Calu3 (cell line): ENCODE results near the gene NME5. TPM values are rescaled to one million over a fixed set of nuclear protein-coding genes. Genes with fewer than 3 reads are reported as not detected.
A peak's percentile ranks its signal among the peaks of the same experiment; 100 is the strongest.

Experiments used
- BruUV-seq: library from RNA; stranded (reverse); fragments of 400-500 nt; replicated peaks from 2 replicates; lab custom pipeline; 2021; lab: Mats Ljungman, UMichigan
- CTCF ChIA-PET: fragments of 300-600 bp; sonication (Branson Sonifier 250); formaldehyde crosslinking; loops from one replicate; lab custom pipeline; 2022; ENCODE audit warnings: antibody characterized with exemption; lab: Charles Lee
- DNase-seq: peaks from one replicate; pipeline ENCODE4 v3.0.0; 2022
- H3K27ac Mint-ChIP-seq: one replicate; pipeline ENCODE4 v1.8.0; 2022; ENCODE audit warnings: mixed read lengths; ENCODE audit not compliant: unreplicated experiment
- H3K27me3 Mint-ChIP-seq: one replicate; pipeline ENCODE4 v1.8.0; 2022; ENCODE audit warnings: mixed read lengths; ENCODE audit not compliant: unreplicated experiment
- H3K36me3 Mint-ChIP-seq: one replicate; pipeline ENCODE4 v1.8.0; 2022; ENCODE audit warnings: mild to moderate bottlenecking, moderate library complexity, mixed read lengths; ENCODE audit not compliant: insufficient read depth, unreplicated experiment
- H3K4me1 Mint-ChIP-seq: one replicate; pipeline ENCODE4 v1.8.0; 2022; ENCODE audit warnings: mild to moderate bottlenecking, low read depth, mixed read lengths; ENCODE audit not compliant: unreplicated experiment
- H3K4me3 Mint-ChIP-seq: one replicate; pipeline ENCODE4 v1.8.0; 2022; ENCODE audit warnings: mild to moderate bottlenecking, low read depth, moderate library complexity, mixed read lengths; ENCODE audit not compliant: unreplicated experiment
- H3K9me3 Mint-ChIP-seq: one replicate; pipeline ENCODE4 v1.8.0; 2022; ENCODE audit warnings: low read depth, mixed read lengths; ENCODE audit not compliant: unreplicated experiment
- intact Hi-C: fragments of 100-400 bp; cut with micrococcal nuclease; formaldehyde crosslinking; loops from one replicate; pipeline ENCODE4 v1.10.0; 2022; ENCODE audit not compliant: unreplicated experiment
- total RNA-seq: library from RNA; stranded (reverse); gene quantifications from 2 replicates; pipeline ENCODE4 v1.2.3, GENCODE V29; 2022
- TF ChIP-seq, protein P1 (sequence below): fragments of 200-600 bp; IDR thresholded peaks from one replicate; pipeline ENCODE4 v1.8.0; 2022; ENCODE audit warnings: antibody characterized with exemption; ENCODE audit not compliant: unreplicated experiment

Gene NME5
- total RNA-seq, 1 experiment from 2014 or later, result 3.9 TPM

DNA sequence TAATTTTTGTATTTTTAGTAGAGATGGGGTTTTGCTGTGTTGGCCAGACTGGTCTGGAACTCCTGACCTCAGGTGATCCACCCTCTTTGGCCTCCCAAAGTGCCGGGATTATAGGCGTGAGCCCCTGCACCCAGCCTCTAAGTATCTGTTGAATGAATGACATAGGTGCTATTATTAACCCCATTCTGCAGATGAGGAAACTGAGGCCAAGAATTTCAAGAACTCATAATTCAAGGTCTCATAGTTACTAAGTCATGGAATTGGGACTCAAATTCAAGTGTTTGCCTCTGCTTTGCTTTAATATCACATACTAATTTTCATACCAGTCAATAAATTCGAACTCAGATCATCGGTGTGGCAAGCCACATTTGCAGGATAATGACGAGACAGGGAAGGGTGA lies 41.6 kb upstream of the NME5 start:
- Mint-ChIP-seq H3K36me3 (peaks cover 23% of the 10 kb centered on the region), H3K27ac (no peak overlapping the region), H3K4me3 (no peak overlapping the region), H3K4me1 (no peaks in the 10 kb centered on the region), H3K27me3 (no peaks in the 10 kb centered on the region), H3K9me3 (no peaks in the 10 kb centered on the region)
- CTCF ChIA-PET, result interaction anchor here (0.6 to 1.4 kb wide), 2 partner anchors 102 to 787 kb away, joined by 3 to 6 read pairs; no protein-coding TSS in a partner anchor
- BruUV-seq, result no TSS peak
- intact Hi-C loops, result loop anchor here (1.0 to 10.0 kb wide), 4 partner anchors 102 to 322 kb away; no protein-coding TSS in a partner anchor
- TF ChIP-seq, protein P1, sequence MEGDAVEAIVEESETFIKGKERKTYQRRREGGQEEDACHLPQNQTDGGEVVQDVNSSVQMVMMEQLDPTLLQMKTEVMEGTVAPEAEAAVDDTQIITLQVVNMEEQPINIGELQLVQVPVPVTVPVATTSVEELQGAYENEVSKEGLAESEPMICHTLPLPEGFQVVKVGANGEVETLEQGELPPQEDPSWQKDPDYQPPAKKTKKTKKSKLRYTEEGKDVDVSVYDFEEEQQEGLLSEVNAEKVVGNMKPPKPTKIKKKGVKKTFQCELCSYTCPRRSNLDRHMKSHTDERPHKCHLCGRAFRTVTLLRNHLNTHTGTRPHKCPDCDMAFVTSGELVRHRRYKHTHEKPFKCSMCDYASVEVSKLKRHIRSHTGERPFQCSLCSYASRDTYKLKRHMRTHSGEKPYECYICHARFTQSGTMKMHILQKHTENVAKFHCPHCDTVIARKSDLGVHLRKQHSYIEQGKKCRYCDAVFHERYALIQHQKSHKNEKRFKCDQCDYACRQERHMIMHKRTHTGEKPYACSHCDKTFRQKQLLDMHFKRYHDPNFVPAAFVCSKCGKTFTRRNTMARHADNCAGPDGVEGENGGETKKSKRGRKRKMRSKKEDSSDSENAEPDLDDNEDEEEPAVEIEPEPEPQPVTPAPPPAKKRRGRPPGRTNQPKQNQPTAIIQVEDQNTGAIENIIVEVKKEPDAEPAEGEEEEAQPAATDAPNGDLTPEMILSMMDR, result no peak
- DNase-seq, result no peak

DNA sequence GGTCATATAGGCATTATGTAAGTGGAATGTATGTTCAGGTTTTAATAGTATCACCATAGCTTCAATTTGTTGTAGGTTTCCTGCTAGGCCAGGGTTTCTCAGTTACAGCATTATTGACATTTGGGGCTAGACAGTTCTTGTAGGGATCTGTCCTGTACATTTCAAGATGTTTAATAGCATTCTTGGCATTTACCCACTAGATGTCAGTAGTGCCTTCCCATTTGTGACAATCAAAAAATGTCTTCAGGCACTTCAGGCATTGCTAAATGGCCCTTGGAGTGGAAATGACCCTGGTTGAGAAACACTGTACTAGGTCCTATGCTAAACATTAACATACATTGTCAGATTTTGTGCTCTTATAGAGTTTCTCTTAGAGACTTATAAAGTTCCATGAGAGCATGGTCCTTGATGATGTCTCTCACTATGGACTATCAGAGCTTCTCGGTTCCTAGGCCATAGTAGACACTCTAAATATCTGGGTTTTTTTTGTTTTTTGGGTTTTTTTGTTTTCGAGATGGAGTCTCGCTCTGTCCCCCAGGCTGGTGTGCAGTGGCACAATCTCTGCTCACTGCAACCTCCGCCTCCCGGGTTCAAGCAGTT lies 41.1 kb upstream of the NME5 start:
- CTCF ChIA-PET, result interaction anchor here (0.5 to 1.4 kb wide), 3 partner anchors 74 to 787 kb away, joined by 3 to 6 read pairs (median 4); no protein-coding TSS in a partner anchor
- no peaks in the 10 kb centered on the region for H3K4me1 Mint-ChIP-seq

DNA sequence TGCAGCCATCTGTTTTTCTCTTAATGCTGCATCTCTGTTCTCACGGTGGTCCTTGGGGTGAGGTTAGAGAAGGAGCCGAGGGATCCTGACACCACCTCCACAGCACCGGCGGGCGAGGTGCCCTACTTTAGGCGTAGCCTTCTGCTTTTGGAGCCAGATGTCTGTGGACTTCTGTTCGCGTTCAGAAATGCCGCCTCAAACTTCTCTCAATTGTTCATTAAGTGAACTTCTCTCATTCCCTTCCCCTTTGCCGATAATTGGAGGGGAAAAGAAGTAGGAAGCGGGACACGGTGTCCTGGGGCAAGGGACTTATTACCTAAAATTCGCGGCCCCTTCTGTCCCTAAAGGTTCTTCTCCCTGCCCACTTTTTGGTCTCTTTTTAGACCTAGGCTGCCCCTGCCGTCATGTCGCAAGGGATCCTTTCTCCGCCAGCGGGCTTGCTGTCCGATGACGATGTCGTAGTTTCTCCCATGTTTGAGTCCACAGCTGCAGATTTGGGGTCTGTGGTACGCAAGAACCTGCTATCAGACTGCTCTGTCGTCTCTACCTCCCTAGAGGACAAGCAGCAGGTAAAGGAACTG lies 40.1 kb upstream of the NME5 start:
- H3K4me3 Mint-ChIP-seq, result no peak overlapping the region
- BruUV-seq, result TSS peak; percentile 65
- H3K9me3 Mint-ChIP-seq, result no peaks in the 10 kb centered on the region
- CTCF ChIA-PET, result interaction anchor here (0.5 to 1.2 kb wide), 5 partner anchors 15 to 324 kb away, joined by 3 to 8 read pairs (median 3); no protein-coding TSS in a partner anchor
- H3K4me1 Mint-ChIP-seq, result no peaks in the 10 kb centered on the region
- DNase-seq, result peak; percentile 11
- H3K27me3 Mint-ChIP-seq, result no peaks in the 10 kb centered on the region
- TF ChIP-seq, protein P1, result no peak
- H3K36me3 Mint-ChIP-seq, result peaks cover 24% of the 10 kb centered on the region
- H3K27ac Mint-ChIP-seq, result no peak overlapping the region
- intact Hi-C loops, result no loop called here

More for the DNA sequence above, 41.1 kb upstream of the NME5 start:
- TF ChIP-seq, protein P1, result no peak
- Mint-ChIP-seq H3K36me3 (peaks cover 24% of the 10 kb centered on the region), H3K9me3 (no peaks in the 10 kb centered on the region), H3K27ac (no peak overlapping the region), H3K4me3 (no peak overlapping the region), H3K27me3 (no peaks in the 10 kb centered on the region)
- intact Hi-C loops, result loop anchor here (1.0 to 10.0 kb wide), 4 partner anchors 103 to 323 kb away; no protein-coding TSS in a partner anchor
- no TSS peak for BruUV-seq
- peak; percentile 35 for DNase-seq

DNA sequence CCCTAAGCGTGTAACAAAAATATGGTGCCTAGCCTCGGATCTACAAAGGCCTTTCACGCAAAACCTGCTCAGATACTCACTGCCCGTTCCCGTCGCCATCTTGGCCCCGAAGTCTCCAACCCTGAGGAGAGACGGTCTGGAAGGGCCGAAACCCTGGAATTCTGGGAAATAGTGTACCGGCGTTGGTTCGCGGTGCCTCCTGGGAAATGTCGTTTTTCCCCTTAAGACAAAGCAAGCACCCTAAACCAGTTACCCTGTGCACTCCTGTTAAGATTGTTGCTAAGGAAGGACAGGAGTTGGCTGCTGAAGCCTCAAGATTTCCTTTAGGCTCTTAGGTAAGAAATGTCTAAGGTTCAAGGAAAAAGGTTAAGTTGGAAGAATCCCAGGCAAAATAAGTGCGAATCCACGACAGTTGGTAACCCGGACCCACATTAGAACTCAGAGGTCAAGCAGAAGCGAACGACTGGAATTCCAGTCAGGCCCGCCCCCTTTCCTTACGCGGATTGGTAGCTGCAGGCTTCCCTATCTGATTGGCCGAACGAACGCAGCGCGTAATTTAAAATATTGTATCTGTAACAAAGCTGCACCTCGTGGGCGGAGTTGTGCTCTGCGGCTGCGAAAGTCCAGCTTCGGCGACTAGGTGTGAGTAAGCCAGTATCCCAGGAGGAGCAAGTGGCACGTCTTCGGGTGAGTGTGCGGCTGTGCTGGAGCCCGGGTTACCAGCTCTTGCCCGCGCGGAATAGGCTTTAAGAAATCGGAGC lies 39.5 kb upstream of the NME5 start, which contains the start of the genes BRD8 and KIF20A:
TSS of gene BRD8 (minus strand) at position 115 of the 761 bp plus-strand sequence. CDS start at position 99, 16 bp downstream.
TSS of gene KIF20A (plus strand) at position 597 of the 761 bp plus-strand sequence. CDS start 569 bp downstream, outside the sequence.
- no peaks in the 10 kb centered on the region for H3K9me3 Mint-ChIP-seq
- DNase-seq, result peak; percentile 95
- BruUV-seq, result no TSS peak
- no peaks in the 10 kb centered on the region for H3K4me1 Mint-ChIP-seq
- CTCF ChIA-PET, result interaction anchor here (0.9 to 1.2 kb wide), 4 partner anchors 16 to 325 kb away, joined by 3 to 8 read pairs (median 3); no protein-coding TSS in a partner anchor
- peaks cover 21% of the 10 kb centered on the region for H3K36me3 Mint-ChIP-seq
- H3K27me3 Mint-ChIP-seq, result no peaks in the 10 kb centered on the region
- intact Hi-C loops, result loop anchor here (1.0 kb wide), 1 partner anchor 35 kb away; the partner anchor contains the start of gene CDC23
- H3K4me3 Mint-ChIP-seq, result no peak within 1 kb of the TSS
- no peak within 1 kb of the TSS for H3K27ac Mint-ChIP-seq
- TF ChIP-seq, protein P1, result no peak
